ENCODE measurements around the gene AKAP13. TPM values are rescaled to one million over a fixed set of nuclear protein-coding genes. Genes with fewer than 3 reads are reported as not detected.

Gene AKAP13
- total and polyA plus RNA-seq, 2 of the 13 experiments (the other 11 are each of a cell fraction or from before 2014, with no cell fraction given): 6.7 to 27.1 TPM

GRCh38 chr15:85794598-85795336 lies 414.4 kb downstream of the AKAP13 start, which contains the start of gene KLHL25 (continued):
- TF ChIP-seq, protein P1, sequence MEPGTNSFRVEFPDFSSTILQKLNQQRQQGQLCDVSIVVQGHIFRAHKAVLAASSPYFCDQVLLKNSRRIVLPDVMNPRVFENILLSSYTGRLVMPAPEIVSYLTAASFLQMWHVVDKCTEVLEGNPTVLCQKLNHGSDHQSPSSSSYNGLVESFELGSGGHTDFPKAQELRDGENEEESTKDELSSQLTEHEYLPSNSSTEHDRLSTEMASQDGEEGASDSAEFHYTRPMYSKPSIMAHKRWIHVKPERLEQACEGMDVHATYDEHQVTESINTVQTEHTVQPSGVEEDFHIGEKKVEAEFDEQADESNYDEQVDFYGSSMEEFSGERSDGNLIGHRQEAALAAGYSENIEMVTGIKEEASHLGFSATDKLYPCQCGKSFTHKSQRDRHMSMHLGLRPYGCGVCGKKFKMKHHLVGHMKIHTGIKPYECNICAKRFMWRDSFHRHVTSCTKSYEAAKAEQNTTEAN (CRISPR knock-in tag; conservative IDR thresholded peaks at IDR 0.05): no peak
- TF ChIP-seq POGZ (CRISPR knock-in tag; IDR thresholded peaks at IDR 0.05): no peak
- TF ChIP-seq NFIC (IDR thresholded peaks at IDR 0.05; ENCODE audit: low read length): no peak
- no peak for TF ChIP-seq DMTF1 (CRISPR knock-in tag; IDR thresholded peaks at IDR 0.05)
- TF ChIP-seq MXI1 (IDR thresholded peaks at IDR 0.05; ENCODE audit: borderline replicate concordance, low read depth, low read length): no peak; the same call in 2 of the 3 replicates
- no peak for TF ChIP-seq ADNP (CRISPR knock-in tag; IDR thresholded peaks at IDR 0.05)
- TF ChIP-seq STAT5B (CRISPR knock-in tag; IDR thresholded peaks at IDR 0.05): no peak
- TF ChIP-seq E2F5 (CRISPR knock-in tag; conservative IDR thresholded peaks at IDR 0.05): 0 out of 2 replicates have a peak, but pooled peaks have one; percentile 44
- TF ChIP-seq RARA (CRISPR knock-in tag; IDR thresholded peaks at IDR 0.05): no peak
- TF ChIP-seq KDM1A (CRISPR knock-in tag; IDR thresholded peaks at IDR 0.05): no peak
- TF ChIP-seq, protein P2, sequence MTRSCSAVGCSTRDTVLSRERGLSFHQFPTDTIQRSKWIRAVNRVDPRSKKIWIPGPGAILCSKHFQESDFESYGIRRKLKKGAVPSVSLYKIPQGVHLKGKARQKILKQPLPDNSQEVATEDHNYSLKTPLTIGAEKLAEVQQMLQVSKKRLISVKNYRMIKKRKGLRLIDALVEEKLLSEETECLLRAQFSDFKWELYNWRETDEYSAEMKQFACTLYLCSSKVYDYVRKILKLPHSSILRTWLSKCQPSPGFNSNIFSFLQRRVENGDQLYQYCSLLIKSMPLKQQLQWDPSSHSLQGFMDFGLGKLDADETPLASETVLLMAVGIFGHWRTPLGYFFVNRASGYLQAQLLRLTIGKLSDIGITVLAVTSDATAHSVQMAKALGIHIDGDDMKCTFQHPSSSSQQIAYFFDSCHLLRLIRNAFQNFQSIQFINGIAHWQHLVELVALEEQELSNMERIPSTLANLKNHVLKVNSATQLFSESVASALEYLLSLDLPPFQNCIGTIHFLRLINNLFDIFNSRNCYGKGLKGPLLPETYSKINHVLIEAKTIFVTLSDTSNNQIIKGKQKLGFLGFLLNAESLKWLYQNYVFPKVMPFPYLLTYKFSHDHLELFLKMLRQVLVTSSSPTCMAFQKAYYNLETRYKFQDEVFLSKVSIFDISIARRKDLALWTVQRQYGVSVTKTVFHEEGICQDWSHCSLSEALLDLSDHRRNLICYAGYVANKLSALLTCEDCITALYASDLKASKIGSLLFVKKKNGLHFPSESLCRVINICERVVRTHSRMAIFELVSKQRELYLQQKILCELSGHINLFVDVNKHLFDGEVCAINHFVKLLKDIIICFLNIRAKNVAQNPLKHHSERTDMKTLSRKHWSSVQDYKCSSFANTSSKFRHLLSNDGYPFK (CRISPR knock-in tag; IDR thresholded peaks at IDR 0.05; ENCODE audit: borderline replicate concordance): no peak
- no peak for TF ChIP-seq PHF5A (CRISPR knock-in tag; IDR thresholded peaks at IDR 0.05; ENCODE audit: low read depth, unreplicated experiment)
- TF ChIP-seq ZFP62 (CRISPR knock-in tag; IDR thresholded peaks at IDR 0.05): no peak
- no peak for TF ChIP-seq ZNF468 (CRISPR knock-in tag; IDR thresholded peaks at IDR 0.05)
- TF ChIP-seq, protein P3, sequence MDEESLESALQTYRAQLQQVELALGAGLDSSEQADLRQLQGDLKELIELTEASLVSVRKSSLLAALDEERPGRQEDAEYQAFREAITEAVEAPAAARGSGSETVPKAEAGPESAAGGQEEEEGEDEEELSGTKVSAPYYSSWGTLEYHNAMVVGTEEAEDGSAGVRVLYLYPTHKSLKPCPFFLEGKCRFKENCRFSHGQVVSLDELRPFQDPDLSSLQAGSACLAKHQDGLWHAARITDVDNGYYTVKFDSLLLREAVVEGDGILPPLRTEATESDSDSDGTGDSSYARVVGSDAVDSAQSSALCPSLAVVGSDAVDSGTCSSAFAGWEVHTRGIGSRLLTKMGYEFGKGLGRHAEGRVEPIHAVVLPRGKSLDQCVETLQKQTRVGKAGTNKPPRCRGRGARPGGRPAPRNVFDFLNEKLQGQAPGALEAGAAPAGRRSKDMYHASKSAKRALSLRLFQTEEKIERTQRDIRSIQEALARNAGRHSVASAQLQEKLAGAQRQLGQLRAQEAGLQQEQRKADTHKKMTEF (CRISPR knock-in tag; IDR thresholded peaks at IDR 0.05): peak; percentile 39; the same call in 1 of the 2 replicates
- no peak for TF ChIP-seq THYN1 (CRISPR knock-in tag; IDR thresholded peaks at IDR 0.05; ENCODE audit: borderline replicate concordance, low read depth)
- TF ChIP-seq ZNF891 (CRISPR knock-in tag; IDR thresholded peaks at IDR 0.05): 0 out of 2 replicates have a peak, but pooled peaks have one; percentile 23
- no peak for TF ChIP-seq ZNF777 (CRISPR knock-in tag; IDR thresholded peaks at IDR 0.05)
- TF ChIP-seq SIX1 (CRISPR knock-in tag; IDR thresholded peaks at IDR 0.05; ENCODE audit: borderline replicate concordance): no peak
- TF ChIP-seq ZNF775 (CRISPR knock-in tag; IDR thresholded peaks at IDR 0.05; ENCODE audit: borderline replicate concordance): no peak
- TF ChIP-seq SMARCE1 (IDR thresholded peaks at IDR 0.05; ENCODE audit: borderline replicate concordance): no peak
- no peak for TF ChIP-seq PCBP2 (optimal IDR thresholded peaks at IDR 0.05; ENCODE audit: low read depth, low read length, poor library complexity, severe bottlenecking)
